IMR-90 (cell line): Measurements from ENCODE around the gene FARS2. TPM values are rescaled to one million over a fixed set of nuclear protein-coding genes. Genes with fewer than 3 reads are reported as not detected.

Source experiments
- ATAC-seq: fragments of 200-7000 bp; cut with Tn5 transposase; 2 replicates; pipeline ENCODE4 v1.9.1; 2020; ENCODE audit warnings: low read depth, mild to moderate bottlenecking, moderate library complexity
- BruUV-seq: library from RNA; stranded (reverse); fragments of 400-500 nt; replicated peaks from 2 replicates; lab custom pipeline; 2021; lab: Mats Ljungman, UMichigan
- CTCF ChIA-PET: fragments of 300-600 bp; formaldehyde crosslinking; extraction: SDS; loops from one replicate; lab custom pipeline; 2021; ENCODE audit warnings: antibody characterized with exemption; lab: Yijun Ruan, JAX
- POLR2A ChIA-PET: fragments of 300-600 bp; sonication (Branson Sonifier 250); formaldehyde crosslinking; loops from one replicate; lab custom pipeline; 2022; ENCODE audit warnings: antibody characterized with exemption; ENCODE audit not compliant: unreplicated experiment; lab: Charles Lee
- DNase-seq: peaks from one replicate; pipeline ENCODE4 v3.0.0; 2013
- H2AFZ ChIP-seq: replicated peaks from 2 replicates; pipeline ENCODE3; 2013; ENCODE audit warnings: low read length, mild to moderate bottlenecking; ENCODE audit not compliant: poor library complexity
- H2AK5ac ChIP-seq: 2 replicates; pipeline ENCODE4 v1.6.1; 2013; ENCODE audit warnings: low read depth, low read length, inconsistent platforms
- H2AK9ac ChIP-seq: replicated peaks from 2 replicates; pipeline ENCODE3; 2013; ENCODE audit warnings: mild to moderate bottlenecking, low read depth, low read length, moderate library complexity; ENCODE audit not compliant: poor library complexity
- H2BK120ac ChIP-seq: 2 replicates; pipeline ENCODE4 v1.6.1; 2013; ENCODE audit warnings: low read depth, low read length, inconsistent platforms
- H2BK15ac ChIP-seq: 3 replicates; pipeline ENCODE4 v1.6.1; 2013; ENCODE audit warnings: low read depth, low read length, inconsistent platforms
- H2BK20ac ChIP-seq: 2 replicates; pipeline ENCODE4 v1.6.1; 2013; ENCODE audit warnings: low read depth, mild to moderate bottlenecking, inconsistent platforms, low read length, moderate library complexity
- H2BK5ac ChIP-seq: 2 replicates; pipeline ENCODE4 v1.6.1; 2013; ENCODE audit warnings: mild to moderate bottlenecking, low read depth, low read length, inconsistent platforms; ENCODE audit not compliant: poor library complexity, severe bottlenecking
- H3K14ac ChIP-seq: replicated peaks from 2 replicates; pipeline ENCODE4 v1.6.1; 2013; ENCODE audit warnings: low read depth, low read length, inconsistent platforms
- H3K18ac ChIP-seq: 2 replicates; pipeline ENCODE4 v1.6.1; 2013; ENCODE audit warnings: low read depth, low read length, control low read depth
- H3K23ac ChIP-seq: 2 replicates; pipeline ENCODE4 v1.6.1; 2013; ENCODE audit warnings: low read depth, low read length, inconsistent platforms
- H3K27ac ChIP-seq: 2 replicates; pipeline ENCODE4 v1.5.1; 2013; ENCODE audit warnings: mild to moderate bottlenecking, control low read depth, low read length; ENCODE audit not compliant: insufficient read depth
- H3K27me3 ChIP-seq: 2 replicates; pipeline ENCODE4 v1.6.1; 2013; ENCODE audit warnings: low read length; ENCODE audit not compliant: control insufficient read depth, insufficient read depth
- H3K36me3 ChIP-seq: 2 replicates; pipeline ENCODE4 v1.6.1; 2013; ENCODE audit warnings: low read length, mixed read lengths; ENCODE audit not compliant: control insufficient read depth, insufficient read depth
- H3K4ac ChIP-seq: 2 replicates; pipeline ENCODE4 v1.6.1; 2013; ENCODE audit warnings: low read depth, low read length, inconsistent platforms
- H3K4me1 ChIP-seq: 2 replicates; pipeline ENCODE4 v1.6.1; 2013; ENCODE audit warnings: low read length, mixed read lengths; ENCODE audit not compliant: control insufficient read depth, insufficient read depth
- H3K4me2 ChIP-seq: 2 replicates; pipeline ENCODE4 v1.6.1; 2013; ENCODE audit warnings: low read depth, mild to moderate bottlenecking, control low read depth, low read length, moderate library complexity
- H3K4me3 ChIP-seq: 2 replicates; pipeline ENCODE4 v1.5.1; 2013; ENCODE audit warnings: low read depth, mild to moderate bottlenecking, control low read depth, low read length, moderate library complexity; ENCODE audit not compliant: insufficient read depth
- H3K56ac ChIP-seq: 2 replicates; pipeline ENCODE4 v1.6.1; 2013; ENCODE audit warnings: low read length, inconsistent platforms; ENCODE audit not compliant: insufficient read depth; ENCODE audit errors: extremely low read depth
- H3K79me1 ChIP-seq, 2 experiments: 2 replicates each; pipeline ENCODE4 v1.6.1; 2013; ENCODE audit warnings: low read length in 2 of 2, inconsistent platforms in 1 of 2, low read depth in 1 of 2
- H3K9ac ChIP-seq: 2 replicates; pipeline ENCODE4 v1.6.1; 2013; ENCODE audit warnings: low read depth, low read length, control low read depth
- H3K9me1 ChIP-seq: 2 replicates; pipeline ENCODE4 v1.6.1; 2013; ENCODE audit warnings: low read length, inconsistent platforms; ENCODE audit not compliant: insufficient read depth
- H3K9me3 ChIP-seq: 2 replicates; pipeline ENCODE4 v1.6.1; 2013; ENCODE audit warnings: low read length; ENCODE audit not compliant: control insufficient read depth, insufficient read depth
- H4K20me1 ChIP-seq: 2 replicates; pipeline ENCODE4 v1.6.1; 2013; ENCODE audit warnings: low read length, inconsistent platforms; ENCODE audit not compliant: insufficient read depth
- H4K5ac ChIP-seq: 2 replicates; pipeline ENCODE4 v1.6.1; 2013; ENCODE audit warnings: mild to moderate bottlenecking, low read depth, low read length, control low read depth
- H4K8ac ChIP-seq, 2 experiments: 2 replicates each; pipeline ENCODE4 v1.6.1; 2013; ENCODE audit warnings: low read depth in 2 of 2, low read length in 2 of 2, control low read depth in 1 of 2, inconsistent platforms in 1 of 2
- H4K91ac ChIP-seq: 2 replicates; pipeline ENCODE4 v1.6.1; 2013; ENCODE audit warnings: low read depth, low read length, inconsistent platforms; ENCODE audit not compliant: insufficient read depth
- BHLHE40 ChIP-seq: fragments of 150-350 bp; IDR thresholded peaks from 2 replicates; pipeline ENCODE4 v1.6.1; 2016; ENCODE audit warnings: mild to moderate bottlenecking, low read depth, low read length
- CEBPB ChIP-seq: IDR thresholded peaks from 2 replicates; pipeline ENCODE4 v1.6.1; 2012; ENCODE audit warnings: low read depth, low read length, improper control_type of control experiment
- CHD1 ChIP-seq: IDR thresholded peaks from 2 replicates; pipeline ENCODE4 v1.6.1; 2012; ENCODE audit warnings: low read depth, low read length, improper control_type of control experiment
- CTCF ChIP-seq: conservative IDR thresholded peaks from 2 replicates; pipeline ENCODE4 v1.5.1; 2012; ENCODE audit warnings: mild to moderate bottlenecking, low read depth, low read length, improper control_type of control experiment
- FOS ChIP-seq: fragments of 150-350 bp; IDR thresholded peaks from 2 replicates; pipeline ENCODE4 v1.6.1; 2016; ENCODE audit warnings: low read depth, low read length
- MAFK ChIP-seq: IDR thresholded peaks from 2 replicates; pipeline ENCODE4 v1.6.1; 2012; ENCODE audit warnings: low read depth, low read length, improper control_type of control experiment
- MAZ ChIP-seq: IDR thresholded peaks from 2 replicates; pipeline ENCODE4 v1.6.1; 2012; ENCODE audit warnings: low read depth, mild to moderate bottlenecking, low read length, improper control_type of control experiment, moderate library complexity, borderline replicate concordance
- MXI1 ChIP-seq: IDR thresholded peaks from 2 replicates; pipeline ENCODE4 v1.6.1; 2012; ENCODE audit warnings: low read depth, mild to moderate bottlenecking, low read length, moderate library complexity, borderline replicate concordance
- NFE2L2 ChIP-seq: fragments of 150-350 bp; IDR thresholded peaks from 2 replicates; pipeline ENCODE4 v1.6.1; 2016; ENCODE audit warnings: low read depth, mild to moderate bottlenecking, low read length
- POLR2A ChIP-seq: IDR thresholded peaks from 2 replicates; pipeline ENCODE4 v1.6.1; 2012; ENCODE audit warnings: mild to moderate bottlenecking, low read depth, low read length
- RAD21 ChIP-seq: IDR thresholded peaks from 2 replicates; pipeline ENCODE4 v1.6.1; 2012; ENCODE audit warnings: low read length, improper control_type of control experiment
- RCOR1 ChIP-seq: IDR thresholded peaks from 2 replicates; pipeline ENCODE4 v1.6.1; 2012; ENCODE audit warnings: mild to moderate bottlenecking, low read length, improper control_type of control experiment; ENCODE audit not compliant: insufficient replicate concordance
- RFX5 ChIP-seq: IDR thresholded peaks from 2 replicates; pipeline ENCODE4 v1.8.0; 2012; ENCODE audit warnings: low read depth, mild to moderate bottlenecking, low read length, moderate library complexity
- SMC3 ChIP-seq: fragments of 150-350 bp; IDR thresholded peaks from 2 replicates; pipeline ENCODE4 v1.6.1; 2016; ENCODE audit warnings: low read depth, mild to moderate bottlenecking, antibody characterized with exemption, low read length, moderate library complexity
- WGBS, 2 experiments: methylation state at CpG; one replicate each; pipeline versions ENCODE4 v1.1.5 to v1.1.7; 2013; ENCODE audit warnings: missing lambda C conversion rate in 2 of 2; ENCODE audit not compliant: insufficient read length in 1 of 2; ENCODE audit errors: extremely low coverage in 2 of 2; 5-methylcytosine and 5-hydroxymethylcytosine counted together
- dilution Hi-C: fragments of 300-500 bp; cut with HindIII; formaldehyde crosslinking; loops from one replicate; pipeline ENCODE4 v1.14.3; 2018; ENCODE audit warnings: low sequenced_read_pairs; ENCODE audit not compliant: unreplicated experiment
- in situ Hi-C: fragments of 300-500 bp; cut with MboI; formaldehyde crosslinking; loops from 3 replicates; pipeline ENCODE4 v1.14.3; 2019; ENCODE audit warnings: low sequenced_read_pairs, inconsistent platforms, mixed read lengths
- intact Hi-C: fragments of 100-400 bp; cut with micrococcal nuclease; formaldehyde crosslinking; loops from 2 replicates; pipeline ENCODE4 v1.10.0; 2022
- polyA plus RNA-seq, 3 experiments: library from polyadenylated mRNA; depleted of rRNA; stranded (reverse); fragments of >200 nt; gene quantifications; 2 replicates each; pipeline ENCODE4 v1.2.3, GENCODE V29; 2012; ENCODE audit warnings: low replicate concordance in 1 of 3
- total RNA-seq: library from RNA; depleted of rRNA; stranded (reverse); fragments of >200 nt; gene quantifications from 2 replicates; pipeline ENCODE4 v1.2.3, GENCODE V29; 2012
- TF ChIP-seq, protein P1 (sequence below): fragments of 150-350 bp; IDR thresholded peaks from 2 replicates; pipeline ENCODE4 v1.6.1; 2017; ENCODE audit warnings: mild to moderate bottlenecking, antibody characterized with exemption, low read length, low read depth
- TF ChIP-seq, protein P2 (sequence below): fragments of 150-350 bp; IDR thresholded peaks from 2 replicates; pipeline ENCODE4 v1.6.1; 2016; ENCODE audit warnings: low read depth, mild to moderate bottlenecking, low read length, moderate library complexity, borderline replicate concordance

FARS2 gene
- total and polyA plus RNA-seq, 2 of the 4 experiments (the other 2 are of a cell fraction), result 12.1 to 28.9 TPM

DNA sequence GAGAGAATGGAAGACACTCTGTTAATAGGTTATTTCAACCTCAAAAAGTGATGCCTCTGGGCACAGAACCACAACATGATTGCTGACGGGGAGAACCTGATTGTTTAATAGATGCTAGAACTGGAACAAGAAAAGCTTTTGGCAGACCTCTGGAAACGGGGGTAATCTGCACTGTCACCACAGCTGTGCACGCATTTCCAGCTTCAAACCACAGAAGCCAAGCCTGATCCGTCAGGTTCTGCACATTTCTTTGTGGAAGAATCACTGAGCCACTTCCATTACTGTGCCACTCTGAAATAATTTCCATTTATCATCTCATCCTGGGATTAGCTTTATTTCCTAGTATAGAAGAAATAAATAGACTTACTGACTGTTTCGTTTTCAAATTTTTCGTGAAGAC, 309.3 kb downstream of the FARS2 start:
- no peak overlapping the region for H3K27ac ChIP-seq
- no peak overlapping the region for H2BK20ac ChIP-seq
- H4K20me1 ChIP-seq, result no peaks in the 10 kb centered on the region
- no peak overlapping the region for H3K56ac ChIP-seq
- no peak overlapping the region for H3K14ac ChIP-seq
- no peak overlapping the region for H3K9ac ChIP-seq
- no peak overlapping the region for H2AK5ac ChIP-seq
- no peak overlapping the region for H3K4ac ChIP-seq
- CTCF ChIA-PET, result no interaction called here
- H2BK5ac ChIP-seq, result no peak overlapping the region
- BruUV-seq, result no TSS peak
- H4K8ac ChIP-seq, result no peak overlapping the region
- in situ Hi-C loops, result no loop called here
- no peak overlapping the region for H2AK9ac ChIP-seq
- H3K36me3 ChIP-seq, result no peaks in the 10 kb centered on the region
- H3K9me1 ChIP-seq, result no peaks in the 10 kb centered on the region; the same call in 1 of the 2 replicates
- WGBS, 2 experiments, result 83% methylated on average over 1 of the region's 6 CpGs; no CpG with 5 or more reads in 1 of the 2 experiments
- ATAC-seq (no peak), DNase-seq (no peak)
- 0 out of 4 replicates have a peak, but pooled peaks cover 3 to 4% of the 10 kb centered on the region in 2 experiments for H3K79me1 ChIP-seq
- H3K23ac ChIP-seq, result no peak overlapping the region
- H2BK15ac ChIP-seq, result no peak overlapping the region
- H3K27me3 ChIP-seq, result no peaks in the 10 kb centered on the region
- no peaks in the 10 kb centered on the region for H3K4me1 ChIP-seq
- dilution Hi-C loops, result no loop called here
- no peak overlapping the region for H4K91ac ChIP-seq
- H3K9me3 ChIP-seq, result no peaks in the 10 kb centered on the region
- POLR2A ChIA-PET, result no interaction called here
- H3K4me3 ChIP-seq, result no peak overlapping the region
- H4K5ac ChIP-seq, result no peak overlapping the region
- H3K18ac ChIP-seq, result no peak overlapping the region
- no peak overlapping the region for H2AFZ ChIP-seq
- TF ChIP-seq NFE2L2 (no peak), CEBPB (no peak), SMC3 (no peak), RAD21 (no peak), CTCF (no peak), CHD1 (no peak), MAFK (no peak), RFX5 (no peak), MXI1 (no peak), RCOR1 (no peak), MAZ (no peak), POLR2A (no peak), BHLHE40 (no peak), FOS (no peak)
- TF ChIP-seq, protein P1, sequence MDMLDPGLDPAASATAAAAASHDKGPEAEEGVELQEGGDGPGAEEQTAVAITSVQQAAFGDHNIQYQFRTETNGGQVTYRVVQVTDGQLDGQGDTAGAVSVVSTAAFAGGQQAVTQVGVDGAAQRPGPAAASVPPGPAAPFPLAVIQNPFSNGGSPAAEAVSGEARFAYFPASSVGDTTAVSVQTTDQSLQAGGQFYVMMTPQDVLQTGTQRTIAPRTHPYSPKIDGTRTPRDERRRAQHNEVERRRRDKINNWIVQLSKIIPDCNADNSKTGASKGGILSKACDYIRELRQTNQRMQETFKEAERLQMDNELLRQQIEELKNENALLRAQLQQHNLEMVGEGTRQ, result no peak
- TF ChIP-seq, protein P2, sequence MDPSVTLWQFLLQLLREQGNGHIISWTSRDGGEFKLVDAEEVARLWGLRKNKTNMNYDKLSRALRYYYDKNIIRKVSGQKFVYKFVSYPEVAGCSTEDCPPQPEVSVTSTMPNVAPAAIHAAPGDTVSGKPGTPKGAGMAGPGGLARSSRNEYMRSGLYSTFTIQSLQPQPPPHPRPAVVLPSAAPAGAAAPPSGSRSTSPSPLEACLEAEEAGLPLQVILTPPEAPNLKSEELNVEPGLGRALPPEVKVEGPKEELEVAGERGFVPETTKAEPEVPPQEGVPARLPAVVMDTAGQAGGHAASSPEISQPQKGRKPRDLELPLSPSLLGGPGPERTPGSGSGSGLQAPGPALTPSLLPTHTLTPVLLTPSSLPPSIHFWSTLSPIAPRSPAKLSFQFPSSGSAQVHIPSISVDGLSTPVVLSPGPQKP, result no peak
- intact Hi-C loops, result no loop called here
- H2BK120ac ChIP-seq, result no peak overlapping the region
- no peak overlapping the region for H3K4me2 ChIP-seq
